C4-2B (cell line): ENCODE measurements around the gene CDK5.

Experiments
- ZFX ChIP-seq: fragments of 450-650 bp; IDR thresholded peaks from 2 replicates; pipeline ENCODE4 v1.6.1; 2017
- TF ChIP-seq, protein P1 (sequence below): fragments of 450-650 bp; conservative IDR thresholded peaks from 2 replicates; pipeline ENCODE4 v1.5.1; 2017; ENCODE audit warnings: mild to moderate bottlenecking

DNA sequence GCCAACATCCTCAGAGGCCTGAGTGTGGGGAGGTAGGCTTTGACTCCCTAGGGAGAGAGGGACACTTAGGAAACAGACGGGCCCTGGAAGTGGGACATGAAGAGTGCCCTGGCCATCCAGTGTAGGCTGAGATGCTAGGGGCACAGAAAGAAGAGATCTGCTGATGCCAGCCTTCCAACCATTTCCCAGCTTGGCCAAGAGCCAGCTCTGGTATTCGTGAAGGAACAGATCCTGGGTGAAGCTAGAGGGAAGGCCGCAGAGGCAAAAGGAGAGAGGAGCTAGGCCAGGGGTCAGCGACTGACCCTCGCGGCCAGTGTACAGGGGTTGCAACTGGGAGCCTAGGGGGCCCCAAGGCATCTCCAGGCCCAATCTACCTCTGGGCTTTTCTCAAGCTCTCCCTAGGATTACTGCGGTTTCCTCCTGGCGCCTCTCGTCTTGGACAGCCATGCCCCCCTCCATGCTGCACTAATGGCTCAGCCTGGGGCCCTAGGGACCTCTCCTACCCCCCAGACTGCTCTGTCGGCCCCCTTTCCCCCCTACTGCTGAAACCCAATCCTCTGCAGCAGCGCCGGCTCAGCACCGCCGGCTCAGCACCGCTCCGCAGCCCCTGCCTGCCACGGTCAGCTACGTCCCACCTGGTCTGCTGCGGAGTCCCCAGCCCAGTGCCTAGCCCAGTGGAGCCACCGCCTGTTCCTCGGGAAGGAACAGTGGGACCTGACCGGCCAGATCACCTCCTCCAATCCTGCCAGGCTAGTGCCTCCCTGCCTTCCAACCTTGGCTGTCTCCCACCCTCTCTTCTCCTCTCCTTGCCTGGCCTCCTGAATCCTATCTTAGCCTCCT, 9.5 kb downstream of the CDK5 start, which contains the start of gene ASIC3:
- TF ChIP-seq, protein P1, sequence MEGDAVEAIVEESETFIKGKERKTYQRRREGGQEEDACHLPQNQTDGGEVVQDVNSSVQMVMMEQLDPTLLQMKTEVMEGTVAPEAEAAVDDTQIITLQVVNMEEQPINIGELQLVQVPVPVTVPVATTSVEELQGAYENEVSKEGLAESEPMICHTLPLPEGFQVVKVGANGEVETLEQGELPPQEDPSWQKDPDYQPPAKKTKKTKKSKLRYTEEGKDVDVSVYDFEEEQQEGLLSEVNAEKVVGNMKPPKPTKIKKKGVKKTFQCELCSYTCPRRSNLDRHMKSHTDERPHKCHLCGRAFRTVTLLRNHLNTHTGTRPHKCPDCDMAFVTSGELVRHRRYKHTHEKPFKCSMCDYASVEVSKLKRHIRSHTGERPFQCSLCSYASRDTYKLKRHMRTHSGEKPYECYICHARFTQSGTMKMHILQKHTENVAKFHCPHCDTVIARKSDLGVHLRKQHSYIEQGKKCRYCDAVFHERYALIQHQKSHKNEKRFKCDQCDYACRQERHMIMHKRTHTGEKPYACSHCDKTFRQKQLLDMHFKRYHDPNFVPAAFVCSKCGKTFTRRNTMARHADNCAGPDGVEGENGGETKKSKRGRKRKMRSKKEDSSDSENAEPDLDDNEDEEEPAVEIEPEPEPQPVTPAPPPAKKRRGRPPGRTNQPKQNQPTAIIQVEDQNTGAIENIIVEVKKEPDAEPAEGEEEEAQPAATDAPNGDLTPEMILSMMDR, result no peak
- TF ChIP-seq ZFX, result no peak
